ENCODE data around the gene SLC1A2. TPM values are rescaled to one million over a fixed set of nuclear protein-coding genes. Genes with fewer than 3 reads are reported as not detected.

SLC1A2 gene
- total and polyA plus RNA-seq, 4 donors = 0.35 to 17.0 (median 1.1) TPM

- no peaks in the 10 kb centered on the region for H3K27me3 ChIP-seq (ENCODE audit: control insufficient read depth in 3 of 3, insufficient read depth in 3 of 3, low read length in 2 of 3)
- peak overlapping the region in 1 of 2 donors; percentile 76 for H3K27ac ChIP-seq (ENCODE audit: low read depth in 1 of 2, low read length in 1 of 2)
- ATAC-seq (ENCODE audit: insufficient read depth, low FRiP score) (no peak), DNase-seq (no peak)
- no peak for TF ChIP-seq CTCF (IDR thresholded peaks at IDR 0.05; ENCODE audit: control extremely low read depth, extremely low read depth)
- no peaks in the 10 kb centered on the region for H3K36me3 ChIP-seq (ENCODE audit: control insufficient read depth in 4 of 4, insufficient read depth in 4 of 4, low read length in 4 of 4)
- H3K4me3 ChIP-seq = no peak overlapping the region
- no peaks in the 10 kb centered on the region for H3K9me3 ChIP-seq (ENCODE audit: control insufficient read depth in 4 of 4, insufficient read depth in 3 of 4, low read length in 3 of 4)
- H3K4me1 ChIP-seq (ENCODE audit: control insufficient read depth in 5 of 5, insufficient read depth in 5 of 5, low read length in 5 of 5) = peaks cover 0 to 7% (median 0%) of the 10 kb centered on the region in 5 donors
- no peak overlapping the region for H3K9ac ChIP-seq (ENCODE audit: insufficient read depth in 1 of 2, low read length in 2 of 2)
- 69 to 72% methylated on average over 3 of the region's 3 CpGs for WGBS, 2 donors
Observed at GRCh38 chr11:35352077-35352888, 67.1 kb downstream of the SLC1A2 start.

DNA sequence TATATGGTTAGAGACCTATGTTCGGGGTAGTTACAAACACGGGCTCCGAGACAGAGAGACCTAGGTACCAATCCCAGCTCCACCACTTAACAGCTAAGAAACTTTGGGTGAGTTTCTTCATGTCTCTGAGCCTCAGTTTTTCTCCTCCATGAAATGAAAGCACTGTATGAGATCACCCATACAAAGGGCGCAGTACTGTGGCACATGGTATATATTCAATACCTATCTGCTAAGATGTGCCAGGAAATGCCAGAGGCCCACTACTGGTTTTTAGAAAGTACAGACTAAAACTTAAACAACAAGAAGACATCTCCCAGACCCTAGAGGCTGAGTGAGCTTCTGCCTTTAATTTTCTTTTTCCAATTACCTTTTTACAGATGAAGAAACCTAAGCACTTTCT, 69.5 kb downstream of the SLC1A2 start:
- Histone ChIP-seq H3K36me3 (ENCODE audit: control insufficient read depth in 4 of 4, insufficient read depth in 4 of 4, low read length in 4 of 4) (no peaks in the 10 kb centered on the region), H3K9ac (ENCODE audit: insufficient read depth in 1 of 2, low read length in 2 of 2) (no peak overlapping the region), H3K4me1 (ENCODE audit: control insufficient read depth in 5 of 5, insufficient read depth in 5 of 5, low read length in 5 of 5) (peaks cover 0 to 16% (median 6%) of the 10 kb centered on the region in 5 donors), H3K4me3 (no peak overlapping the region), H3K9me3 (ENCODE audit: control insufficient read depth in 4 of 4, insufficient read depth in 3 of 4, low read length in 3 of 4) (no peaks in the 10 kb centered on the region), H3K27ac (ENCODE audit: low read depth in 1 of 2, low read length in 1 of 2) (no peak overlapping the region), H3K27me3 (ENCODE audit: control insufficient read depth in 3 of 3, insufficient read depth in 3 of 3, low read length in 2 of 3) (no peaks in the 10 kb centered on the region)
- DNase-seq (no peak), ATAC-seq (ENCODE audit: insufficient read depth, low FRiP score) (no peak)
- WGBS, 2 donors = 96 to 99% methylated on average over 4 of the region's 4 CpGs
- no peak for TF ChIP-seq CTCF (IDR thresholded peaks at IDR 0.05; ENCODE audit: control extremely low read depth, extremely low read depth)

GRCh38 chr11:35348898-35349687, 70.3 kb downstream of the SLC1A2 start:
- Histone ChIP-seq H3K9ac (ENCODE audit: insufficient read depth in 1 of 2, low read length in 2 of 2) (no peak overlapping the region), H3K36me3 (ENCODE audit: control insufficient read depth in 4 of 4, insufficient read depth in 4 of 4, low read length in 4 of 4) (no peaks in the 10 kb centered on the region), H3K9me3 (ENCODE audit: control insufficient read depth in 4 of 4, insufficient read depth in 3 of 4, low read length in 3 of 4) (no peaks in the 10 kb centered on the region), H3K27me3 (ENCODE audit: control insufficient read depth in 3 of 3, insufficient read depth in 3 of 3, low read length in 2 of 3) (no peaks in the 10 kb centered on the region), H3K27ac (ENCODE audit: low read depth in 1 of 2, low read length in 1 of 2) (no peak overlapping the region), H3K4me3 (no peak overlapping the region), H3K4me1 (ENCODE audit: control insufficient read depth in 5 of 5, insufficient read depth in 5 of 5, low read length in 5 of 5) (peaks cover 3 to 24% (median 7%) of the 10 kb centered on the region in 5 donors)
- TF ChIP-seq CTCF (IDR thresholded peaks at IDR 0.05; ENCODE audit: control extremely low read depth, extremely low read depth) = no peak
- ATAC-seq (ENCODE audit: insufficient read depth, low FRiP score) = no peak
- DNase-seq = no peak
- 82 to 83% methylated on average over 10 of the region's 10 CpGs for WGBS, 2 donors

Data from lung (tissue), 12 donors.